Loucy (cell line): ENCODE data around the gene ITSN1.

Experiments used
- H2AFZ ChIP-seq: fragments of 200-600 bp; sonication (generic); 2 replicates; pipeline ENCODE4 v1.6.0; 2016; ENCODE audit warnings: antibody characterized with exemption, mild to moderate bottlenecking, low read length, moderate library complexity
- H3F3A ChIP-seq: fragments of 200-600 bp; 2 replicates; pipeline ENCODE4 v1.6.0; 2016; ENCODE audit warnings: antibody characterized with exemption, low read depth, mild to moderate bottlenecking
- H3K27me3 ChIP-seq: fragments of 200-600 bp; sonication (generic); 2 replicates; pipeline ENCODE4 v1.6.1; 2014; ENCODE audit warnings: low read length, mild to moderate bottlenecking; ENCODE audit not compliant: insufficient read depth, poor library complexity, severe bottlenecking
- H3K36me3 ChIP-seq: fragments of 200-600 bp; sonication (generic); 2 replicates; pipeline ENCODE4 v1.6.1; 2016; ENCODE audit warnings: low read length; ENCODE audit not compliant: insufficient read depth
- H3K4me1 ChIP-seq: fragments of 200-600 bp; sonication (generic); 2 replicates; pipeline ENCODE4 v1.5.1; 2014; ENCODE audit warnings: low read length, mild to moderate bottlenecking; ENCODE audit not compliant: insufficient read depth, poor library complexity, severe bottlenecking
- H3K4me2 ChIP-seq: fragments of 200-600 bp; sonication (generic); 2 replicates; pipeline ENCODE4 v1.6.0; 2014; ENCODE audit warnings: antibody characterized with exemption, low read length, low read depth, mild to moderate bottlenecking; ENCODE audit not compliant: poor library complexity, severe bottlenecking
- H3K4me3 ChIP-seq: fragments of 200-600 bp; sonication (generic); 2 replicates; pipeline ENCODE4 v1.5.1; 2014; ENCODE audit warnings: low read length, mild to moderate bottlenecking, mixed read lengths; ENCODE audit not compliant: poor library complexity, severe bottlenecking
- H3K79me2 ChIP-seq: fragments of 200-600 bp; sonication (generic); 2 replicates; pipeline ENCODE4 v1.6.1; 2014; ENCODE audit warnings: low read length; ENCODE audit not compliant: insufficient read depth
- H3K9ac ChIP-seq: fragments of 200-600 bp; sonication (generic); 2 replicates; pipeline ENCODE4 v1.6.0; 2014; ENCODE audit warnings: mild to moderate bottlenecking, low read depth, low read length, moderate library complexity; ENCODE audit not compliant: poor library complexity, severe bottlenecking
- H3K9me2 ChIP-seq: fragments of 200-600 bp; sonication (generic); replicated peaks from 2 replicates; pipeline ENCODE4 v1.6.1; 2016; ENCODE audit warnings: low read depth, low read length, mixed read lengths
- H3K9me3 ChIP-seq: fragments of 200-600 bp; sonication (generic); 2 replicates; pipeline ENCODE4 v1.6.1; 2014; ENCODE audit warnings: mild to moderate bottlenecking, antibody characterized with exemption, low read length, low read depth; ENCODE audit not compliant: insufficient read depth
- H4K20me1 ChIP-seq: fragments of 200-600 bp; sonication (generic); 2 replicates; pipeline ENCODE4 v1.6.0; 2014; ENCODE audit warnings: antibody characterized with exemption, low read length, mild to moderate bottlenecking; ENCODE audit not compliant: insufficient read depth, poor library complexity, severe bottlenecking
- CTCF ChIP-seq: fragments of 200-600 bp; sonication (generic); conservative IDR thresholded peaks from 2 replicates; pipeline ENCODE4 v1.5.1; 2014; ENCODE audit warnings: mild to moderate bottlenecking, antibody characterized with exemption, low read length
- EZH2phosphoT487 ChIP-seq: fragments of 200-600 bp; IDR thresholded peaks from 2 replicates; pipeline ENCODE4 v1.6.1; 2018; ENCODE audit warnings: antibody characterized with exemption, mild to moderate bottlenecking, moderate library complexity, borderline replicate concordance

The ITSN1 gene

DNA sequence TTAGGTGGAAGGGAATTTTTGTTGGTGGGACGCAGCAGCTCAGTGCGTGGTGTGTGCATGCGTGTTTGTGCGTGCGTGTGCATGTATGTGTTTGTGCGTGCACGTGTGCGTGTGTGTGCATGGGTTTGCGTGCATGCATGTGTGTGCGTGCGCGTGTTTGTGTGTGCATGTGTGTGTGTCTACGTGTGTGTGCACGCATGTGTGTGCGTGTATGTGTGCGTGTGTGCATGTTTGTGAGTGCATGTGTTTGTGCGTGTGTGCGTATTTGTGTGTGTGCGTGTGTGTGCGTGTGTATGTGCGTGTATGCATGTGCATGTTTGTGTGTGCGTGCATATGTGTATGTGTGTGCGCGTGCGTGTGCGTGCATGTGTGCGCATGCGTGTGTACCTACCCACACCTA, 253.1 kb downstream of the ITSN1 start:
- H3K4me3 ChIP-seq, result peak overlapping the region; percentile 23
- peak overlapping the region; percentile 63 for H3K4me2 ChIP-seq

GRCh38 chr21:33896691-33897090, 254.4 kb downstream of the ITSN1 start:
- peaks cover 10% of the 10 kb centered on the region for H3K4me1 ChIP-seq
- no peaks in the 10 kb centered on the region for H4K20me1 ChIP-seq
- H3K36me3 ChIP-seq, result no peaks in the 10 kb centered on the region
- no peak overlapping the region for H3K9ac ChIP-seq
- no peaks in the 10 kb centered on the region for H3K27me3 ChIP-seq
- no peak overlapping the region for H3K4me2 ChIP-seq
- H3K9me2 ChIP-seq, result no peaks in the 10 kb centered on the region
- H3K79me2 ChIP-seq, result no peaks in the 10 kb centered on the region
- H3F3A ChIP-seq, result no peaks in the 10 kb centered on the region
- TF ChIP-seq CTCF (no peak), EZH2phosphoT487 (no peak)
- H3K4me3 ChIP-seq, result no peak overlapping the region
- no peak overlapping the region for H2AFZ ChIP-seq
- no peaks in the 10 kb centered on the region for H3K9me3 ChIP-seq

More for the DNA sequence above, 253.1 kb downstream of the ITSN1 start:
- Histone ChIP-seq H3K9me2 (no peaks in the 10 kb centered on the region), H3K4me1 (peaks cover 8% of the 10 kb centered on the region), H3K27me3 (no peaks in the 10 kb centered on the region), H4K20me1 (no peaks in the 10 kb centered on the region), H2AFZ (peak overlapping the region; percentile 79), H3K9ac (no peak overlapping the region), H3F3A (no peaks in the 10 kb centered on the region), H3K9me3 (no peaks in the 10 kb centered on the region), H3K36me3 (no peaks in the 10 kb centered on the region), H3K79me2 (no peaks in the 10 kb centered on the region)
- TF ChIP-seq EZH2phosphoT487 (no peak), CTCF (no peak)

DNA sequence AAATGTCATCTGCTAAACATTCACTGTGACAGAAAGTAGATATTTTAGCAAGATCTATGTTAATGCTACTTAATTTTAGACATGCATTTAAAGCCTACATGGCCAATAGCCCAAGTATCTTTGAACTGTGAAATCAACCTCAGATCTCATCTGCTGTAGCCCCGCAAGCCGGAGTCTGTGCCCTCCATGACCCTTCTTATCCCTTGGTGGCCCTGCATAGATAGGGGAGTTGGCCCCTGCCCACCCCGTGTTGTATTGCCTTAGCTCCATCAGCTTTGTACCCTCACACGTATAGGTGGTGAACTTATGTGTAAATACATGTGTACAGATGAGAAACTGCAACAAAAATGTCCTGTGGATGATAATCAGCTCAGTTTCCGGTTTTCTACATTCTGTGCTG, 254.8 kb downstream of the ITSN1 start:
- Histone ChIP-seq H3K9ac (no peak overlapping the region), H2AFZ (no peak overlapping the region), H3K9me3 (no peaks in the 10 kb centered on the region), H3K4me1 (peaks cover 10% of the 10 kb centered on the region), H3K9me2 (no peaks in the 10 kb centered on the region), H3K27me3 (no peaks in the 10 kb centered on the region), H3K79me2 (no peaks in the 10 kb centered on the region), H4K20me1 (no peaks in the 10 kb centered on the region), H3K4me2 (no peak overlapping the region), H3K4me3 (no peak overlapping the region), H3F3A (no peaks in the 10 kb centered on the region), H3K36me3 (peaks cover 3% of the 10 kb centered on the region; the same call in 1 of the 2 replicates)
- TF ChIP-seq EZH2phosphoT487, result no peak
- TF ChIP-seq CTCF, result no peak
